NCI-H69 (cell line): Measurements from ENCODE around the gene KAT2A.

ENCODE experiments used
- DNase-seq: peaks from one replicate; lab custom pipeline; 2025; lab: John Stamatoyannopoulos, UW

Gene KAT2A

GRCh38 chr17:42094375-42095069, 26.6 kb downstream of the KAT2A start:
- no peak for DNase-seq

- no peak for DNase-seq
Observed at GRCh38 chr17:42092939-42093338, 28.2 kb downstream of the KAT2A start.

- no peak for DNase-seq
Observed at GRCh38 chr17:42090964-42091790, 30.0 kb downstream of the KAT2A start.

- DNase-seq, result no peak
Observed at GRCh38 chr17:42088736-42089135, 32.4 kb downstream of the KAT2A start.

- peak; percentile 55 for DNase-seq
Observed at GRCh38 chr17:42087736-42088705, 33.1 kb downstream of the KAT2A start.

- DNase-seq, result peak; percentile 42
Observed at GRCh38 chr17:42087042-42087701, 34.0 kb downstream of the KAT2A start.

- DNase-seq, result no peak
Observed at GRCh38 chr17:42081516-42082129, 39.5 kb downstream of the KAT2A start.

- DNase-seq, result no peak
Observed at GRCh38 chr17:42079541-42079940, 41.6 kb downstream of the KAT2A start.

GRCh38 chr17:42078396-42079043, 42.6 kb downstream of the KAT2A start:
- no peak for DNase-seq

GRCh38 chr17:42077755-42078154, 43.4 kb downstream of the KAT2A start:
- no peak for DNase-seq

- DNase-seq, result no peak
Observed at GRCh38 chr17:42076797-42077559, 44.2 kb downstream of the KAT2A start.

- DNase-seq, result no peak
Observed at GRCh38 chr17:42075789-42076188, 45.4 kb downstream of the KAT2A start.

- peak; percentile 45 for DNase-seq
Observed at GRCh38 chr17:42072323-42073187, 48.6 kb downstream of the KAT2A start.

GRCh38 chr17:42071810-42072209, 49.4 kb downstream of the KAT2A start:
- peak; percentile 39 for DNase-seq

- peak; percentile 84 for DNase-seq
Observed at GRCh38 chr17:42068979-42069378, 52.2 kb downstream of the KAT2A start.

GRCh38 chr17:42067371-42068091, 53.6 kb downstream of the KAT2A start:
- peak; percentile 95 for DNase-seq

GRCh38 chr17:42065201-42065600, 56.0 kb downstream of the KAT2A start:
- DNase-seq, result peak; percentile 45
